Neutrophil (primary cell): ENCODE data around the gene ETS1.

Experiments used
- H3K27ac ChIP-seq: fragments of 200-600 bp; sonication (generic); 2 replicates; pipeline ENCODE4 v1.5.1; 2016; ENCODE audit warnings: mild to moderate bottlenecking, moderate library complexity
- H3K27me3 ChIP-seq: fragments of 200-600 bp; sonication (generic); 2 replicates; pipeline ENCODE4 v1.6.0; 2016; ENCODE audit warnings: mild to moderate bottlenecking
- H3K36me3 ChIP-seq: fragments of 200-600 bp; sonication (generic); 2 replicates; pipeline ENCODE4 v1.5.1; 2017
- H3K4me1 ChIP-seq, 2 experiments: fragments of 200-600 bp in 1 of 2; sonication (generic) in 1 of 2; 1 replicate in 1 of 2; 2 replicates in 1 of 2; pipeline versions ENCODE4 v1.5.1 to v1.6.1; 2013 to 2016; ENCODE audit warnings: low read depth in 1 of 2, low read length in 1 of 2, mild to moderate bottlenecking in 1 of 2, moderate library complexity in 1 of 2; ENCODE audit not compliant: control insufficient read depth in 1 of 2, insufficient read depth in 1 of 2
- H3K4me3 ChIP-seq, 2 experiments: fragments of 200-600 bp in 1 of 2; sonication (generic) in 1 of 2; 1 replicate in 1 of 2; 2 replicates in 1 of 2; pipeline ENCODE4 v1.5.1; 2013 to 2016; ENCODE audit warnings: low read depth in 1 of 2, low read length in 1 of 2, mild to moderate bottlenecking in 1 of 2, moderate library complexity in 1 of 2
- H3K9me3 ChIP-seq: fragments of 200-600 bp; sonication (generic); 2 replicates; pipeline ENCODE4 v1.5.1; 2016
- TF ChIP-seq, protein P1 (sequence below): fragments of 200-600 bp; sonication (generic); IDR thresholded peaks from 2 replicates; pipeline ENCODE4 v1.5.1; 2016; ENCODE audit warnings: antibody characterized with exemption

Gene ETS1

DNA sequence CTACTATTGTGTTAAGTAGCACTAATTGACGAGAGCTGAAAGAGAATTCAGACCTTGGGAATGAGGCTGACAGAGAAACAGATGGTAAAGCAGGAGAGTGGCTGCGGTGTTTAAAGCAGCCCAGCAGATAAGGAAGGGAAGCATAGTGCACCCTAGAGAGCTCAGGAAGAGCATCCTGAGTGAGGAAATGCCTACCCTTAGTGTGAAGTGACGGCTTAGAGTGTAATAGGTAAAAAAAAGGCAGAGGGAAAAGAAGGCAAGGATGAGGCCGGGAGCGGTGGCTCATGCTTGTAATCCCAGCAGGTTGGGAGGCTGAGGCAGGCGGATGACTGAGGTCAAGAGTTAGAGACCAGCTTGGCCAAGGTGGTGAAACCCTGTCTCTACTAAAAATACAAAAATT lies 22.4 kb upstream of the ETS1 start:
- TF ChIP-seq, protein P1, sequence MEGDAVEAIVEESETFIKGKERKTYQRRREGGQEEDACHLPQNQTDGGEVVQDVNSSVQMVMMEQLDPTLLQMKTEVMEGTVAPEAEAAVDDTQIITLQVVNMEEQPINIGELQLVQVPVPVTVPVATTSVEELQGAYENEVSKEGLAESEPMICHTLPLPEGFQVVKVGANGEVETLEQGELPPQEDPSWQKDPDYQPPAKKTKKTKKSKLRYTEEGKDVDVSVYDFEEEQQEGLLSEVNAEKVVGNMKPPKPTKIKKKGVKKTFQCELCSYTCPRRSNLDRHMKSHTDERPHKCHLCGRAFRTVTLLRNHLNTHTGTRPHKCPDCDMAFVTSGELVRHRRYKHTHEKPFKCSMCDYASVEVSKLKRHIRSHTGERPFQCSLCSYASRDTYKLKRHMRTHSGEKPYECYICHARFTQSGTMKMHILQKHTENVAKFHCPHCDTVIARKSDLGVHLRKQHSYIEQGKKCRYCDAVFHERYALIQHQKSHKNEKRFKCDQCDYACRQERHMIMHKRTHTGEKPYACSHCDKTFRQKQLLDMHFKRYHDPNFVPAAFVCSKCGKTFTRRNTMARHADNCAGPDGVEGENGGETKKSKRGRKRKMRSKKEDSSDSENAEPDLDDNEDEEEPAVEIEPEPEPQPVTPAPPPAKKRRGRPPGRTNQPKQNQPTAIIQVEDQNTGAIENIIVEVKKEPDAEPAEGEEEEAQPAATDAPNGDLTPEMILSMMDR: no peak
- H3K4me1 ChIP-seq: peaks cover 25 to 30% of the 10 kb centered on the region in 2 experiments
- no peaks in the 10 kb centered on the region for H3K27me3 ChIP-seq
- no peaks in the 10 kb centered on the region for H3K9me3 ChIP-seq
- no peak overlapping the region for H3K27ac ChIP-seq
- no peak overlapping the region for H3K4me3 ChIP-seq
- no peaks in the 10 kb centered on the region for H3K36me3 ChIP-seq

DNA sequence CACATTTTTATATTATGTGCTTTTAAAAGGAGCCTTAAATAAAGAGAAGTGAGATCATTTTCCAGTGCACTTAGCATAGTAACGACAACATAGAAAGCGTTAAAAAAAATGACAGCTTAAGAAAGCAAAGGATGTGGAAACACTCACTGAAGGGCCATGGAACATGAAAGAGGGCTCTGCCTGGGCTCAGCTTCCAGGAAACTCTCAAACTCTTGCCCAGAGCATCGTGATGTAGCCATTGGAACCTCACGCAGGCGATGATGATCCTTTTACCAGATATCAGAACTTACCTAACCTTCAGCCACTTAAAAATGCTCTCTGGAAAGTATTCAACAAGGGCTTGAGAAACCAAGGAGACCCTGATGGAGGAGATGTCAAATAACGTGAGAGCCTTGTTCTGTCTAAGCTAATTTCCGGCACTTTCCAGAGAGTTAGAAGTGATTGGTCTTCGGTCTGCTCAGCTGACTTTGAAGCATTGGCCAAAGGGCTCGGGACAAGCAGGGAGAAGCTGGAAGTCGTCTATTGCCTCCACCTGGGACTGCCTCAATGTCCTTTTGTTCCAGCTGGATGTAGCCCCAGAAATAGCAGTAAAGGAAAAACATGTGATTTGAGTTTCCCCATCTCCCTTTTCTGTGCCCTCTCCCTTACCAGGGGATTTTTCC lies 21.5 kb upstream of the ETS1 start:
- Histone ChIP-seq H3K9me3 (no peaks in the 10 kb centered on the region), H3K36me3 (no peaks in the 10 kb centered on the region), H3K27me3 (no peaks in the 10 kb centered on the region), H3K4me3 (no peak overlapping the region), H3K27ac (no peak overlapping the region), H3K4me1 (peaks cover 22 to 30% of the 10 kb centered on the region in 2 experiments)
- TF ChIP-seq, protein P1: no peak

DNA sequence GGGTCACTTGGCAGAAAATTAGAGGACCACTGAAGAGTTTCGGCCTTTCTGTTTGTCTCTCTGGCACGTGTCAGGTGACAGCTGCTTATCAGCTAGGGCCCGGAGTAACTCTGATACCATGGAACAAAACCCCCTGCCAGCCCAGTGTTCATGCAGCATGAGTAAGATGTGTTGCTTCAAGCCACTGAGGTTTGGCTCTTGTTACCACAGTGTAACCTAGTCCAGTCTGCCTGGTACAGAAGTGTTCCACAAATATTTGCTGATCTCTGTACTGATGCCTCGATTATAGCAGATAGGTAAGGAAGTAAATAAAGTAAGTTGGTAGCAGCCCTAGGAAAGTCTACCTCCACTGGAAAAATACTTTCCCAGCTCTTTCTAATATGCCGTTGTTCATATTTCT lies 20.5 kb upstream of the ETS1 start:
- no peaks in the 10 kb centered on the region for H3K27me3 ChIP-seq
- no peaks in the 10 kb centered on the region for H3K9me3 ChIP-seq
- TF ChIP-seq, protein P1: no peak
- no peak overlapping the region for H3K4me3 ChIP-seq
- H3K27ac ChIP-seq: no peak overlapping the region
- no peaks in the 10 kb centered on the region for H3K36me3 ChIP-seq
- H3K4me1 ChIP-seq: peaks cover 12 to 19% of the 10 kb centered on the region in 2 experiments

DNA sequence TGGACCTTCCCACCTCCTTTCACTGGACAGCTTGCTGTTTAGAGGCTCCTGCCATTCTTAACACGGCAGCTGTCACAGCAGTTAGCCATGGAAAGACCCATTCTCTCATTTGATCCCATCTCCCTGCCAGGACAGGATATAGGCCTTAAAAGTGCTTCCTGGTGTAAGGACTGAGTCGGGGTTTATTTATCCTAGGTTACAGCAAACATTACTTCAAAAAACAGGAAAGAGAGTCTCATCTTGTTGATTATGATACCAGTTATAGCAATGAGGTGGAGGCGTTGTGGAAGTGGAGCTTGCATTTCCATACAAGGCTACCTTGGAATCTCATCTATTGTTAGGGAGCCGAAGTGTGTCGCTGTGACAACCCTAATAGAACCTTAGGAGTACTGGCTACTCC lies 17.4 kb upstream of the ETS1 start:
- TF ChIP-seq, protein P1: no peak
- Histone ChIP-seq H3K36me3 (no peaks in the 10 kb centered on the region), H3K4me1 (no peaks in the 10 kb centered on the region), H3K27ac (no peak overlapping the region), H3K27me3 (no peaks in the 10 kb centered on the region), H3K4me3 (no peak overlapping the region), H3K9me3 (no peaks in the 10 kb centered on the region)

DNA sequence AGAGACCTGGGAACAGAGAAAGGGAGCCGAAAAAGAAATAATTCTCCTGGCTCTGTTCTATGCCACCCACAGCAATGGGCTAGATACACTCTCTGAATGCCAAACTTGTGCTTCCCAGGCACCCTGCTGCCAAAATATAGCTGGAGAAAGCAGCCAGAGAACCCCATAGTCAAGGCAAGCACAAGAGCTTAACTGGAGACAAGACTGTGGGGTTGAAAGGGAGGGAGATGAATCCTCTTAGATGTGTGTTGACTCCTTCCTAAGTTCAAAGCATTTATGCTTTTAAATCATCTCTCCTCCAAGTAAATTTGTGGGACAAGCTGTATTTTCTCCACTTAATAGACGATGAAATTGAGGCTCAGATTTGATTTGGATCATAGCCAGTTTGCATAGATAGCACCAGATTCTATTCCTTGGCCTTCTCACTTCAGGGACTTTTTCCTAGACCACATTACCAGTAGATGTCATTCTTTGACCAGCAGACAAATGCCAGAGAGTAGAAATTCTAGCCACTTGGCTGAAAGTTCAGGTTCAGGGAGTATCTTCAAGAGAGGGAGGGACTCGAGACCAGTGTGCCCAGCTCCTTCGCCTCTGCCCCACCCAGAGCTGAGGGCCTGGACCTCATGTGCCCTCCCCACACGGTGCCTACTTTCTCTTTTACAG lies 16.5 kb upstream of the ETS1 start:
- no peaks in the 10 kb centered on the region for H3K27me3 ChIP-seq
- H3K27ac ChIP-seq: no peak overlapping the region
- H3K36me3 ChIP-seq: no peaks in the 10 kb centered on the region
- H3K4me1 ChIP-seq: peaks cover 2 to 3% of the 10 kb centered on the region in 2 experiments
- H3K4me3 ChIP-seq: no peak overlapping the region
- TF ChIP-seq, protein P1: no peak
- no peaks in the 10 kb centered on the region for H3K9me3 ChIP-seq
